ENCODE data around the gene GRPEL1. TPM values are rescaled to one million over a fixed set of nuclear protein-coding genes. Genes with fewer than 3 reads are reported as not detected.

GRPEL1 gene
- polyA plus RNA-seq, 1 of the 3 experiments (the other 2 are of a cell fraction) = 29.8 TPM

- no peak for DNase-seq
- no peaks in the 10 kb centered on the region for H3F3A ChIP-seq (replicated peaks; ENCODE audit: insufficient read depth)
- no peak overlapping the region for H3K4me2 ChIP-seq
- no peak overlapping the region for H3K27ac ChIP-seq (ENCODE audit: low read depth in 2 of 2, low read length in 1 of 2)
- H3K4me3 ChIP-seq (ENCODE audit: low read depth in 2 of 2, low read length in 1 of 2) = no peak overlapping the region
- no peaks in the 10 kb centered on the region for H3K9me3 ChIP-seq
- WGBS (ENCODE audit: low lambda C conversion rate) = 61% methylated on average over 3 of the region's 4 CpGs
- no peaks in the 10 kb centered on the region for H3K36me3 ChIP-seq (replicated peaks in 1 of 2; ENCODE audit: control insufficient read depth in 1 of 2, insufficient read depth in 2 of 2, low read length in 1 of 2)
- H3K27me3 ChIP-seq (ENCODE audit: insufficient read depth) = no peaks in the 10 kb centered on the region
- CTCF ChIA-PET = interaction anchor here (1.2 to 1.3 kb wide), 2 partner anchors 26 to 42 kb away, joined by 3 to 4 read pairs; no protein-coding TSS in a partner anchor
- no peak overlapping the region for H3K9ac ChIP-seq
- TF ChIP-seq JUND (IDR thresholded peaks at IDR 0.05) (no peak), FOSL2 (IDR thresholded peaks at IDR 0.05; ENCODE audit: borderline replicate concordance, low read depth) (no peak), YY1 (IDR thresholded peaks at IDR 0.05; ENCODE audit: low read depth) (no peak), RFX5 (IDR thresholded peaks at IDR 0.05; ENCODE audit: low read length) (no peak), GABPA (IDR thresholded peaks at IDR 0.05; ENCODE audit: low read depth) (no peak), FOXM1 (IDR thresholded peaks at IDR 0.05; ENCODE audit: low read depth) (no peak), RXRA (IDR thresholded peaks at IDR 0.05; ENCODE audit: borderline replicate concordance, low read depth) (no peak), GATA2 (CRISPR knock-in tag; IDR thresholded peaks at IDR 0.05) (no peak), CHD2 (IDR thresholded peaks at IDR 0.05; ENCODE audit: low read length, partially characterized antibody) (no peak), POLR2AphosphoS5 (IDR thresholded peaks at IDR 0.05; ENCODE audit: low read depth, low read length) (no peak), MXI1 (IDR thresholded peaks at IDR 0.05; ENCODE audit: low read depth, low read length) (no peak), SMC3 (IDR thresholded peaks at IDR 0.05; ENCODE audit: low read depth, low read length) (no peak)
- TF ChIP-seq, protein P1, sequence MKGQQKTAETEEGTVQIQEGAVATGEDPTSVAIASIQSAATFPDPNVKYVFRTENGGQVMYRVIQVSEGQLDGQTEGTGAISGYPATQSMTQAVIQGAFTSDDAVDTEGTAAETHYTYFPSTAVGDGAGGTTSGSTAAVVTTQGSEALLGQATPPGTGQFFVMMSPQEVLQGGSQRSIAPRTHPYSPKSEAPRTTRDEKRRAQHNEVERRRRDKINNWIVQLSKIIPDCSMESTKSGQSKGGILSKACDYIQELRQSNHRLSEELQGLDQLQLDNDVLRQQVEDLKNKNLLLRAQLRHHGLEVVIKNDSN (IDR thresholded peaks at IDR 0.05; ENCODE audit: borderline replicate concordance, low read depth) = no peak
- TF ChIP-seq, protein P2, sequence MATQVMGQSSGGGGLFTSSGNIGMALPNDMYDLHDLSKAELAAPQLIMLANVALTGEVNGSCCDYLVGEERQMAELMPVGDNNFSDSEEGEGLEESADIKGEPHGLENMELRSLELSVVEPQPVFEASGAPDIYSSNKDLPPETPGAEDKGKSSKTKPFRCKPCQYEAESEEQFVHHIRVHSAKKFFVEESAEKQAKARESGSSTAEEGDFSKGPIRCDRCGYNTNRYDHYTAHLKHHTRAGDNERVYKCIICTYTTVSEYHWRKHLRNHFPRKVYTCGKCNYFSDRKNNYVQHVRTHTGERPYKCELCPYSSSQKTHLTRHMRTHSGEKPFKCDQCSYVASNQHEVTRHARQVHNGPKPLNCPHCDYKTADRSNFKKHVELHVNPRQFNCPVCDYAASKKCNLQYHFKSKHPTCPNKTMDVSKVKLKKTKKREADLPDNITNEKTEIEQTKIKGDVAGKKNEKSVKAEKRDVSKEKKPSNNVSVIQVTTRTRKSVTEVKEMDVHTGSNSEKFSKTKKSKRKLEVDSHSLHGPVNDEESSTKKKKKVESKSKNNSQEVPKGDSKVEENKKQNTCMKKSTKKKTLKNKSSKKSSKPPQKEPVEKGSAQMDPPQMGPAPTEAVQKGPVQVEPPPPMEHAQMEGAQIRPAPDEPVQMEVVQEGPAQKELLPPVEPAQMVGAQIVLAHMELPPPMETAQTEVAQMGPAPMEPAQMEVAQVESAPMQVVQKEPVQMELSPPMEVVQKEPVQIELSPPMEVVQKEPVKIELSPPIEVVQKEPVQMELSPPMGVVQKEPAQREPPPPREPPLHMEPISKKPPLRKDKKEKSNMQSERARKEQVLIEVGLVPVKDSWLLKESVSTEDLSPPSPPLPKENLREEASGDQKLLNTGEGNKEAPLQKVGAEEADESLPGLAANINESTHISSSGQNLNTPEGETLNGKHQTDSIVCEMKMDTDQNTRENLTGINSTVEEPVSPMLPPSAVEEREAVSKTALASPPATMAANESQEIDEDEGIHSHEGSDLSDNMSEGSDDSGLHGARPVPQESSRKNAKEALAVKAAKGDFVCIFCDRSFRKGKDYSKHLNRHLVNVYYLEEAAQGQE (IDR thresholded peaks at IDR 0.05; ENCODE audit: low read depth, low read length) = no peak
- TF ChIP-seq, protein P3, sequence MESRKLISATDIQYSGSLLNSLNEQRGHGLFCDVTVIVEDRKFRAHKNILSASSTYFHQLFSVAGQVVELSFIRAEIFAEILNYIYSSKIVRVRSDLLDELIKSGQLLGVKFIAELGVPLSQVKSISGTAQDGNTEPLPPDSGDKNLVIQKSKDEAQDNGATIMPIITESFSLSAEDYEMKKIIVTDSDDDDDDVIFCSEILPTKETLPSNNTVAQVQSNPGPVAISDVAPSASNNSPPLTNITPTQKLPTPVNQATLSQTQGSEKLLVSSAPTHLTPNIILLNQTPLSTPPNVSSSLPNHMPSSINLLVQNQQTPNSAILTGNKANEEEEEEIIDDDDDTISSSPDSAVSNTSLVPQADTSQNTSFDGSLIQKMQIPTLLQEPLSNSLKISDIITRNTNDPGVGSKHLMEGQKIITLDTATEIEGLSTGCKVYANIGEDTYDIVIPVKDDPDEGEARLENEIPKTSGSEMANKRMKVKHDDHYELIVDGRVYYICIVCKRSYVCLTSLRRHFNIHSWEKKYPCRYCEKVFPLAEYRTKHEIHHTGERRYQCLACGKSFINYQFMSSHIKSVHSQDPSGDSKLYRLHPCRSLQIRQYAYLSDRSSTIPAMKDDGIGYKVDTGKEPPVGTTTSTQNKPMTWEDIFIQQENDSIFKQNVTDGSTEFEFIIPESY (IDR thresholded peaks at IDR 0.05; ENCODE audit: borderline replicate concordance, low read depth) = no peak
- no peak overlapping the region for H2AFZ ChIP-seq (ENCODE audit: low read depth)
- no peaks in the 10 kb centered on the region for H3K9me2 ChIP-seq
- H3K79me2 ChIP-seq (ENCODE audit: insufficient read depth) = no peaks in the 10 kb centered on the region
- POLR2A ChIA-PET = no interaction called here
- no peaks in the 10 kb centered on the region; a peak in 1 of 4 replicates for H3K4me1 ChIP-seq (ENCODE audit: control insufficient read depth in 1 of 2, insufficient read depth in 2 of 2, low read depth in 1 of 2, low read length in 1 of 2)
- no peaks in the 10 kb centered on the region for H4K20me1 ChIP-seq (ENCODE audit: insufficient read depth)
Observed at GRCh38 chr4:7109169-7109568, 41.3 kb upstream of the GRPEL1 start.

Data from SK-N-SH (cell line).